Measurements from ENCODE around the gene VAPB. TPM values are rescaled to one million over a fixed set of nuclear protein-coding genes. Genes with fewer than 3 reads are reported as not detected.

The VAPB gene
- total and polyA plus RNA-seq, 4 donors = 20.9 to 50.6 (median 35.3) TPM

DNA sequence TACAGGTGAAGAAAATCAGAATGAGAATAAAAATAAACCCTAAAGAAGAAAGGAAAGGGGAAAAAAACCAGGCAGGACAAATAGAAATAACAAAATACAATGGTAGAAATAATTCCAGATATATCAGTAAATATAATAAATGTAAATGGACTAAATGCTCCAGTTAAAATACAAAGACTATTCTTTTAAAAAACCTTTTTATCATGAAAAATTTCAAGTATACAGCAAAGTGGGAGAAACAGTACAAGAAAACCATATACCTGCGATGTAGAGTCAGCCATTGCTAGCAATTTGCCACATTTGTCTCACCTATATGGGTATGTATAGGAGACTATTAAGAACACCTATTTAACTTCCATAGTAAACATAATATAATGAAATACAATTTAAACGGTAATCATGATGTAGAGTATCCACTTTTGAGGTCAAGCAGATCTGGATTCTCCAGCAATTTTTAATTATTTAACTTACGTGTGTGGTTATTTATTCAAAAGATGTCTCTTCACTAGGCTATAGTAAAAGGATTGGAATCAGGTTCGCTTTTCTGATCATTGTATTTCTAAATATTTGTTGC, 914 bp upstream of the VAPB start:
- Histone ChIP-seq H3K4me1 (ENCODE audit: control insufficient read depth in 1 of 2, insufficient read depth in 2 of 2, low read length in 2 of 2) (no peaks in the 10 kb centered on the region), H3K36me3 (ENCODE audit: control insufficient read depth in 1 of 2, insufficient read depth in 2 of 2, low read length in 1 of 2) (no peaks in the 10 kb centered on the region), H3K27me3 (ENCODE audit: control insufficient read depth in 1 of 2, insufficient read depth in 2 of 2, low read length in 1 of 2) (no peaks in the 10 kb centered on the region), H3K4me3 (ENCODE audit: low read length in 2 of 2) (peak overlapping the region in 1 of 2 donors; percentile 56), H3K27ac (ENCODE audit: low read depth in 1 of 2, low read length in 2 of 2) (no peak overlapping the region), H3K9me3 (ENCODE audit: control insufficient read depth, low read length) (no peaks in the 10 kb centered on the region)
- intact Hi-C loops (cut with DNase I) = loop anchor here (2.0 to 10.0 kb wide), 2 partner anchors 79 to 267 kb away; partner anchors contain the start of genes RAB22A (in 1 of the 2) and STX16 (in 1 of the 2)
- no peak for DNase-seq
- no peak for ATAC-seq (ENCODE audit: low FRiP score)
- WGBS, 2 donors = 77 to 80% methylated on average over 4 of the region's 4 CpGs

DNA sequence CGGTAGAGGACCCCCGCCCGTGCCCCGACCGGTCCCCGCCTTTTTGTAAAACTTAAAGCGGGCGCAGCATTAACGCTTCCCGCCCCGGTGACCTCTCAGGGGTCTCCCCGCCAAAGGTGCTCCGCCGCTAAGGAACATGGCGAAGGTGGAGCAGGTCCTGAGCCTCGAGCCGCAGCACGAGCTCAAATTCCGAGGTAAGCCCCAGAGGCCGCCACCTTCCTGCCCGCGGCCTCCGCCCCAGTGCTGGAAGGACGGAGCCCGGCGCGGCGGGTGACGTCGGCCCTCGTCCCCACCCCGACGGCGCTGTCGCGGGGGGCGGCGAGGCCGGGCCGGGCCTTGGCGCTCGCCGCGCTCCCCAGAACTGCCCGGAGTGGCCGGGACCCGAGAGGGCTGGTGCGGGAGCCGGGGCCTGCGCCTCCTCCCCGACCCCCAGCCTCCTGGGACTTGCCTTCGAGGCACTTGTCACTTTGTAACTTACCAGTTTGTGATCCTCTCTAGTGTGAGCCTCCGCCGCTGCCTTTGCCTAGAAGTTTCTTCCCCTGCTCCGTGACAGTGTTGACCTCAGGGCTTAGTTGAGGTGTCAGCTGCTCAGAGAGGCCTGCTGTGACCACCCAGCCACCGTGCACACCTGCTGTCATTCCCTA, 417 bp downstream of the VAPB start:
- intact Hi-C loops (cut with DNase I) = loop anchor here (2.0 to 10.0 kb wide), 2 partner anchors 81 to 265 kb away; partner anchors contain the start of genes RAB22A (in 1 of the 2) and STX16 (in 1 of the 2)
- peak in 1 of 2 donors; percentile 84 for DNase-seq
- WGBS, 2 donors = 1% methylated on average over 53 to 56 of the region's 56 CpGs

DNA sequence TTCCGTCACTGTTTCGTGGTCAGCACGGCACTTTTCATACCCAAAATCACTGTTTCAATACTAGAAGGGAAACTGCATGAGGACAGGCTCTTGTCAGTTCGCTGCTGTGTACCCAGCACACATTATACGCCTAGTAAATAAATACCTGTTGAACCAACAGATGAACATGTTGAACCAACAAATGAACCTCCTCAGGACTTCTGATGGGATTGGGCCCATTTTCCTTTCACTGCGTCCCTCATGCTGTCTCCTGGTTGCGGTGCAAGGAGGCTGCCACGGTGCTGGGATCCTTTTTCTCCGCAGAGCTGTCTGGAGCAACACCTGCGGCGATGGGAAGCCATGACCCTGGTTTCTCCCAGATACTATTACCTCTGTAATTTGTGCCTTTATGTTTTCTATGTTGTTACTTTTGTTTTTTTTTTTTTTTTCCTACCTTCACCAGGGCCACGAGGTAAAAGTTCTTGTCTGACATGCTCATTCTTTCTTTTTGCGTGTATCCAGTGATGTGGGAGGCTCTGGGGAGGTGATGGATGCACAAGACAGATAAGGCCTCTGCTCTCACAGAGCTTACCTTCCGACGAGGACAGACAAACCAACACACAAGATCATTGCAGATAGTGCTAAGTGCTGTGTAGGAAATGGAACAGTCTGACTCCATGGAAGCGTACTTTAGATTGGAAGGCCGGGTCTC, 1.1 kb downstream of the VAPB start:
- DNase-seq (no peak), ATAC-seq (ENCODE audit: low FRiP score) (no peak)
- Histone ChIP-seq H3K4me1 (ENCODE audit: control insufficient read depth in 1 of 2, insufficient read depth in 2 of 2, low read length in 2 of 2) (peaks cover 0 to 2% of the 10 kb centered on the region in 2 donors), H3K9me3 (ENCODE audit: control insufficient read depth, low read length) (no peaks in the 10 kb centered on the region), H3K27ac (ENCODE audit: low read depth in 1 of 2, low read length in 2 of 2) (peak overlapping the region in 1 of 2 donors; percentile 22), H3K27me3 (ENCODE audit: control insufficient read depth in 1 of 2, insufficient read depth in 2 of 2, low read length in 1 of 2) (no peaks in the 10 kb centered on the region), H3K36me3 (ENCODE audit: control insufficient read depth in 1 of 2, insufficient read depth in 2 of 2, low read length in 1 of 2) (no peaks in the 10 kb centered on the region), H3K4me3 (ENCODE audit: low read length in 2 of 2) (peak overlapping the region; percentile 78 to 88)
- intact Hi-C loops (cut with DNase I) = loop anchor here (2.0 to 10.0 kb wide), 2 partner anchors 81 to 265 kb away; partner anchors contain the start of genes RAB22A (in 1 of the 2) and STX16 (in 1 of the 2)
- WGBS, 2 donors = 80 to 81% methylated on average over 17 of the region's 17 CpGs

More for the DNA sequence above, 417 bp downstream of the VAPB start:
- Histone ChIP-seq H3K4me1 (ENCODE audit: control insufficient read depth in 1 of 2, insufficient read depth in 2 of 2, low read length in 2 of 2) (peaks cover 0 to 2% of the 10 kb centered on the region in 2 donors), H3K4me3 (ENCODE audit: low read length in 2 of 2) (peak overlapping the region; percentile 78 to 88), H3K27ac (ENCODE audit: low read depth in 1 of 2, low read length in 2 of 2) (peak overlapping the region; percentile 6 to 82), H3K27me3 (ENCODE audit: control insufficient read depth in 1 of 2, insufficient read depth in 2 of 2, low read length in 1 of 2) (no peaks in the 10 kb centered on the region), H3K36me3 (ENCODE audit: control insufficient read depth in 1 of 2, insufficient read depth in 2 of 2, low read length in 1 of 2) (no peaks in the 10 kb centered on the region), H3K9me3 (ENCODE audit: control insufficient read depth, low read length) (no peaks in the 10 kb centered on the region)
- ATAC-seq (ENCODE audit: low FRiP score) = peak; percentile 79

DNA sequence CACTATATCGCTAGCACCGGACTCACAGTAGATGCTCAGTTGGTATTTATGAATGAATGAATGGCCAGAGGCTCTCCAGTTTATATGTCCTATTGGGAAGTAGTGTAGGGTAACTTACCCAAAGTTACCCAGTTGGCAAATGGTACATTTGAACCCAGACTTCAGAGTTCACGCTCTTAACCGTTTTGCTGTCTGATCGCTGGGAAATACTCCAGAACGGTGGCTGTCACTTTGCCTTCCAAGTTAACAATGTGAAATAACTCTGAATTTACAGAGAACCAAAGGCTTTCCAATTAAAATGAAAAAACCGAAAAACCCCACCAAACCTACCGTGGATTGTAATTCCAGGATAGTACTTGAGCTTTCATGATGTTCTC, 1.6 kb downstream of the VAPB start:
- H3K4me3 ChIP-seq (ENCODE audit: low read length in 2 of 2) = no peak overlapping the region
- H3K27ac ChIP-seq (ENCODE audit: low read depth in 1 of 2, low read length in 2 of 2) = no peak overlapping the region
- ATAC-seq (ENCODE audit: low FRiP score) (no peak), DNase-seq (no peak)
- H3K4me1 ChIP-seq (ENCODE audit: control insufficient read depth in 1 of 2, insufficient read depth in 2 of 2, low read length in 2 of 2) = peaks cover 0 to 4% of the 10 kb centered on the region in 2 donors
- no peaks in the 10 kb centered on the region for H3K36me3 ChIP-seq (ENCODE audit: control insufficient read depth in 1 of 2, insufficient read depth in 2 of 2, low read length in 1 of 2)
- no peaks in the 10 kb centered on the region for H3K27me3 ChIP-seq (ENCODE audit: control insufficient read depth in 1 of 2, insufficient read depth in 2 of 2, low read length in 1 of 2)
- WGBS, 2 donors = 92 to 96% methylated on average over 8 of the region's 8 CpGs
- no peaks in the 10 kb centered on the region for H3K9me3 ChIP-seq (ENCODE audit: control insufficient read depth, low read length)
- intact Hi-C loops (cut with DNase I) = no loop called here

DNA sequence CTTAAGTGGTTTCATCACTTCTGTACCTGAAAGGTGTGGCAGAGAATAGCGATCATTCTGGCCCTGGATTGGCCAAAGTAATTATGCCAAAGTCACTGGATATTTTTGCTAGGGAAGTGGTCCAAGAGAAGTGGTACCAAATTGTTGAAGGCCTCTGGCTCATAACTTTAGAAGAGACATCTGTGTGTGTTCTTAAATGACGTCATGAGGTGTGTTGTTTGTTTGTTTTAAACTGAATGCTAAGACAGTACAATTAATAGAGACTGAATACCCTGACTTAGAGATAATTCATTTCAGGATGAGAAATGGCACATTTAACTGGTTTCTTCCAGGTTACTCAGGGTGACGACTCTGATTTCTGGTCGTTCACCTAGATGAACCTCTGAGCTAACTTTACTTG, 3.3 kb downstream of the VAPB start:
- peaks cover 0 to 4% of the 10 kb centered on the region in 2 donors for H3K4me1 ChIP-seq (ENCODE audit: control insufficient read depth in 1 of 2, insufficient read depth in 2 of 2, low read length in 2 of 2)
- no peak for DNase-seq

DNA sequence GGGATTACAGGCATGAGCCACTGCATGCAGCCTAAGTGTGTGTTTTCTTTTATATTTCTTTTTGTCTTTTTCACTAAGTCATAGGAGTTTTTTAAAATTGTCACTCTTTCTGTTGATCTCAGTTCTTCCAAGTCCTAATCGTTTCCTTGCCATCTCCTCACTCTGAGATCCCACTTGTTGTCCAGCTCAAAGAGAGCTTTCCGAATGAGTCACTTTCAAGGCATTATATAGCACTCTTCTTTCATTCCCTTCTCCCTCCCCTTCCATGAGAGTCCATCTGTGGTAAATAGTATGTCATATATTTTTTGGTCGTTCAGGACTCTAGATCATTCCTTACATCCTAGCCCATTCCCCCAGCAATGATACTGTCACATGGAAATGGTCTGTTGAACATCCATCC, 4.3 kb downstream of the VAPB start:
- H3K9me3 ChIP-seq (ENCODE audit: control insufficient read depth, low read length) = no peaks in the 10 kb centered on the region
- 61 to 70% methylated on average over 3 of the region's 3 CpGs for WGBS, 2 donors
- no peaks in the 10 kb centered on the region for H3K36me3 ChIP-seq (ENCODE audit: control insufficient read depth in 1 of 2, insufficient read depth in 2 of 2, low read length in 1 of 2)
- no peak overlapping the region for H3K27ac ChIP-seq (ENCODE audit: low read depth in 1 of 2, low read length in 2 of 2)
- no peak for DNase-seq
- ATAC-seq (ENCODE audit: low FRiP score) = no peak
- intact Hi-C loops (cut with DNase I) = no loop called here
- no peak overlapping the region for H3K4me3 ChIP-seq (ENCODE audit: low read length in 2 of 2)
- peaks cover 0 to 4% of the 10 kb centered on the region in 2 donors for H3K4me1 ChIP-seq (ENCODE audit: control insufficient read depth in 1 of 2, insufficient read depth in 2 of 2, low read length in 2 of 2)
- H3K27me3 ChIP-seq (ENCODE audit: control insufficient read depth in 1 of 2, insufficient read depth in 2 of 2, low read length in 1 of 2) = no peaks in the 10 kb centered on the region

More for the DNA sequence above, 3.3 kb downstream of the VAPB start:
- Histone ChIP-seq H3K36me3 (ENCODE audit: control insufficient read depth in 1 of 2, insufficient read depth in 2 of 2, low read length in 1 of 2) (no peaks in the 10 kb centered on the region), H3K9me3 (ENCODE audit: control insufficient read depth, low read length) (no peaks in the 10 kb centered on the region), H3K27me3 (ENCODE audit: control insufficient read depth in 1 of 2, insufficient read depth in 2 of 2, low read length in 1 of 2) (no peaks in the 10 kb centered on the region), H3K27ac (ENCODE audit: low read depth in 1 of 2, low read length in 2 of 2) (no peak overlapping the region), H3K4me3 (ENCODE audit: low read length in 2 of 2) (no peak overlapping the region)
- intact Hi-C loops (cut with DNase I) = no loop called here
- WGBS, 2 donors = 83 to 84% methylated on average over 4 of the region's 4 CpGs
- no peak for ATAC-seq (ENCODE audit: low FRiP score)

DNA sequence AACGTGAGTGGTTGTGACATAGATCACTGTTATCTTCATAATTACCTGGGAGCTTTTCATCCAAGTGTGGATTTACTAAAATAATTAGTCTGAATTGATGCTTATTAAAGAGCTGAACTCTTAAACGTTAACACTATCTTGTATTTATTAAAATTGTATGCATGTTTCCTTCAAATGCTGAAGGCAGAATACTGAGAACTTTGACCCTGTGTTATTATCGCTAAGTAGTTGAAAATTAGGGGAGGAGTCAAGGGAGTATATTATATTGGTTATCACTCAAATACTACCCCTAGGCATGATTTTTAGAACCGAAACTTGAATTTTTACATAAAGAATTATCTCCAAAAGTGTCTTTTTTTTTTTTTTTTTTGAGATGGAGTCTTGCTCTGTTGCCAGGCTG, 5.8 kb downstream of the VAPB start:
- WGBS, 2 donors = 83% methylated on average over 4 of the region's 4 CpGs

DNA sequence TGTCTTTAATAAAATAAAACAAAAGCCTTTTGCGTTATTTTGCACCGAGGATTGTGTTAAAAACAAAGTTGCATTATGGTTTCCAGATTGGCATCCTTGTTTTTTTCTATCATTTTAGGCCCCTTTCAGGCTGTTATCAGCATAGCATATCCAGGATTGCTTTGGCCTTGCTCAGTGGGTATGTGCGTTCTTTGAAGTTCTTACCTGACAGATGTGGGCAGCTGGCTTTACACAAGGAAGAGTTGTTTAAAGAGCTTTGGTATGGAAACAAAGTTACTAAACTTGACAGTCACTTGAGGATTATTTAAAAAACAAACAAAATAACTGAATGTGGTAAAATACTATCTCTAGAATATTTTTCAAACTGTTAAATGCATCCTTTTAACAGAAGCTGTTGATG, 6.6 kb downstream of the VAPB start:
- intact Hi-C loops (cut with DNase I) = no loop called here
- Histone ChIP-seq H3K27me3 (ENCODE audit: control insufficient read depth in 1 of 2, insufficient read depth in 2 of 2, low read length in 1 of 2) (no peaks in the 10 kb centered on the region), H3K4me3 (ENCODE audit: low read length in 2 of 2) (no peak overlapping the region), H3K4me1 (ENCODE audit: control insufficient read depth in 1 of 2, insufficient read depth in 2 of 2, low read length in 2 of 2) (peaks cover 0 to 4% of the 10 kb centered on the region in 2 donors), H3K36me3 (ENCODE audit: control insufficient read depth in 1 of 2, insufficient read depth in 2 of 2, low read length in 1 of 2) (no peaks in the 10 kb centered on the region), H3K27ac (ENCODE audit: low read depth in 1 of 2, low read length in 2 of 2) (no peak overlapping the region), H3K9me3 (ENCODE audit: control insufficient read depth, low read length) (no peaks in the 10 kb centered on the region)
- DNase-seq (no peak), ATAC-seq (ENCODE audit: low FRiP score) (no peak)
- WGBS, 2 donors = 90 to 91% methylated on average over 3 of the region's 3 CpGs

More for the DNA sequence above, 5.8 kb downstream of the VAPB start:
- H3K4me1 ChIP-seq (ENCODE audit: control insufficient read depth in 1 of 2, insufficient read depth in 2 of 2, low read length in 2 of 2) = peaks cover 0 to 4% of the 10 kb centered on the region in 2 donors
- ATAC-seq (ENCODE audit: low FRiP score) (no peak), DNase-seq (no peak)
- H3K27me3 ChIP-seq (ENCODE audit: control insufficient read depth in 1 of 2, insufficient read depth in 2 of 2, low read length in 1 of 2) = no peaks in the 10 kb centered on the region
- no peak overlapping the region for H3K27ac ChIP-seq (ENCODE audit: low read depth in 1 of 2, low read length in 2 of 2)
- intact Hi-C loops (cut with DNase I) = no loop called here
- no peaks in the 10 kb centered on the region for H3K36me3 ChIP-seq (ENCODE audit: control insufficient read depth in 1 of 2, insufficient read depth in 2 of 2, low read length in 1 of 2)
- H3K4me3 ChIP-seq (ENCODE audit: low read length in 2 of 2) = no peak overlapping the region
- no peaks in the 10 kb centered on the region for H3K9me3 ChIP-seq (ENCODE audit: control insufficient read depth, low read length)
